ENCODE data around the gene MYNN.

GRCh38 chr3:169822540-169822939 is 49.3 kb downstream of the MYNN start:
- TF ChIP-seq CTCF (IDR thresholded peaks at IDR 0.05) = no peak
- no peak for TF ChIP-seq POLR2A (IDR thresholded peaks at IDR 0.05)
